ENCODE data around the gene NEU2. TPM values are rescaled to one million over a fixed set of nuclear protein-coding genes. Genes with fewer than 3 reads are reported as not detected.

The NEU2 gene
- total and polyA plus RNA-seq, 2 of the 13 experiments (the other 11 are each of a cell fraction or from before 2014, with no cell fraction given), result not detected

DNA sequence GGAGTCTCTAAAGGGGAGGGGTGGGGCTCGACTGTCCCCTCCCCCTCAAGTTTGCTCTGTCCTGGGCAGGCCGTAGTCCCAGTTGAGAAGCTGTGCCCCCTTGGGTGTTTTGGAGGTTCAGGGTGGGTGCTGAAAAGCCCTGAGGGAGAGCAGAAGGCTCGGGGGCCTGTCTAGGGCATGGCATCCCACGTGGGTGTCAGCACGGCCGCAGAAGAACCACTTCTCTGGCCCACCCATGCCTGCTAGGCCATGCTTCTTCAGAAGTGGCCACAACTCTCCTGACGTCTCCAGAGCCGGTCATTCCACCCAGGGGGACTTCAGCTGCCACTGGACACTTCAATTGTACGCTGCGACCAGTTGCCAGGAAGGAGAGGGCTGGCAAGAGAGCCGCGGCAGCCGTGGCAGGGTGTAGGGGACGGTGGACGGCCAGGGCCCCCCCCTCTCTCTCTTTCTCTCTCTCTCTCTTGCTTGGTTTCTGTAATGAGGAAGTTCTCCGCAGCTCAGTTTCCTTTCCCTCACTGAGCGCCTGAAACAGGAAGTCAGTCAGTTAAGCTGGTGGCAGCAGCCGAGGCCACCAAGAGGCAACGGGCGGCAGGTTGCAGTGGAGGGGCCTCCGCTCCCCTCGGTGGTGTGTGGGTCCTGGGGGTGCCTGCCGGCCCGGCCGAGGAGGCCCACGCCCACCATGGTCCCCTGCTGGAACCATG, 27.5 kb downstream of the NEU2 start, which contains the start of gene INPP5D (continued):
- TF ChIP-seq ZFX (CRISPR knock-in tag; IDR thresholded peaks at IDR 0.05; ENCODE audit: low read depth), result peak; percentile 90
- TF ChIP-seq PPARG (CRISPR knock-in tag; conservative IDR thresholded peaks at IDR 0.05), result no peak
- TF ChIP-seq SAP130 (CRISPR knock-in tag; IDR thresholded peaks at IDR 0.05; ENCODE audit: low read depth), result peak; percentile 57
- no peak for TF ChIP-seq LBX2 (CRISPR knock-in tag; IDR thresholded peaks at IDR 0.05; ENCODE audit: borderline replicate concordance)
- no peak for TF ChIP-seq TARDBP (CRISPR knock-in tag; IDR thresholded peaks at IDR 0.05)
- TF ChIP-seq ONECUT2 (CRISPR knock-in tag; IDR thresholded peaks at IDR 0.05), result no peak
- TF ChIP-seq KLF11 (CRISPR knock-in tag; IDR thresholded peaks at IDR 0.05), result peak; percentile 15; the same call in 1 of the 2 replicates
- no peak for TF ChIP-seq HNRNPK (IDR thresholded peaks at IDR 0.05; ENCODE audit: low read depth, low read length, poor library complexity, severe bottlenecking)
- TF ChIP-seq ZMAT3 (CRISPR knock-in tag; conservative IDR thresholded peaks at IDR 0.05), result no peak
- TF ChIP-seq ZFP1 (CRISPR knock-in tag; IDR thresholded peaks at IDR 0.05), result 0 out of 2 replicates have a peak, but pooled peaks have one; percentile 4
- peak; percentile 35; the same call in 1 of the 2 replicates for TF ChIP-seq FOXO1 (CRISPR knock-in tag; IDR thresholded peaks at IDR 0.05)
- no peak for TF ChIP-seq ZFP41 (CRISPR knock-in tag; IDR thresholded peaks at IDR 0.05; ENCODE audit: borderline replicate concordance)
- 0 out of 2 replicates have a peak, but pooled peaks have one; percentile 40 for TF ChIP-seq NCOA2 (CRISPR knock-in tag; IDR thresholded peaks at IDR 0.05)
- no peak for TF ChIP-seq HHEX (CRISPR knock-in tag; IDR thresholded peaks at IDR 0.05)
- no peak for TF ChIP-seq ZZZ3 (CRISPR knock-in tag; IDR thresholded peaks at IDR 0.05; ENCODE audit: borderline replicate concordance)
- TF ChIP-seq, protein P1, sequence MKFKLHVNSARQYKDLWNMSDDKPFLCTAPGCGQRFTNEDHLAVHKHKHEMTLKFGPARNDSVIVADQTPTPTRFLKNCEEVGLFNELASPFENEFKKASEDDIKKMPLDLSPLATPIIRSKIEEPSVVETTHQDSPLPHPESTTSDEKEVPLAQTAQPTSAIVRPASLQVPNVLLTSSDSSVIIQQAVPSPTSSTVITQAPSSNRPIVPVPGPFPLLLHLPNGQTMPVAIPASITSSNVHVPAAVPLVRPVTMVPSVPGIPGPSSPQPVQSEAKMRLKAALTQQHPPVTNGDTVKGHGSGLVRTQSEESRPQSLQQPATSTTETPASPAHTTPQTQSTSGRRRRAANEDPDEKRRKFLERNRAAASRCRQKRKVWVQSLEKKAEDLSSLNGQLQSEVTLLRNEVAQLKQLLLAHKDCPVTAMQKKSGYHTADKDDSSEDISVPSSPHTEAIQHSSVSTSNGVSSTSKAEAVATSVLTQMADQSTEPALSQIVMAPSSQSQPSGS (CRISPR knock-in tag; IDR thresholded peaks at IDR 0.05), result 0 out of 2 replicates have a peak, but pooled peaks have one; percentile 25
- TF ChIP-seq ARID5B (CRISPR knock-in tag; IDR thresholded peaks at IDR 0.05), result peak; percentile 29; the same call in 1 of the 2 replicates
- peak; percentile 5; the same call in 1 of the 2 replicates for TF ChIP-seq GATAD1 (CRISPR knock-in tag; IDR thresholded peaks at IDR 0.05)
- TF ChIP-seq SP5 (CRISPR knock-in tag; IDR thresholded peaks at IDR 0.05; ENCODE audit: borderline replicate concordance, low read depth), result 0 out of 2 replicates have a peak, but pooled peaks have one; percentile 1
- no peak for TF ChIP-seq FOXO4 (CRISPR knock-in tag; conservative IDR thresholded peaks at IDR 0.05)
- no peak for TF ChIP-seq PRPF4 (IDR thresholded peaks at IDR 0.05; ENCODE audit: low read depth, low read length, poor library complexity, severe bottlenecking)
- peak in 1 of 2 experiments; percentile 55; a peak in 2 of 4 replicates for TF ChIP-seq KLF16 (CRISPR knock-in tag; IDR thresholded peaks at IDR 0.05)
- TF ChIP-seq PCBP1 (IDR thresholded peaks at IDR 0.05; ENCODE audit: borderline replicate concordance, low read depth, low read length), result peak; percentile 76; the same call in 1 of the 2 replicates

Measured in HepG2 (cell line).